H4 (cell line): ENCODE data around the gene RPRD1A. TPM values are rescaled to one million over a fixed set of nuclear protein-coding genes. Genes with fewer than 3 reads are reported as not detected.
"Not testable (repeated sequence)": the region's sequence is repeated elsewhere in the genome, so short reads cannot be mapped to it uniquely, and the experiment has no call there.

ENCODE experiments used
- DNase-seq: peaks from one replicate; pipeline ENCODE4 v3.0.0-alpha.2; 2015; ENCODE audit warnings: low spot score
- total RNA-seq: library from RNA; depleted of rRNA; stranded (reverse); fragments of >200 nt; shearing (Covaris generic); gene quantifications from 2 replicates; pipeline ENCODE4 v1.2.3, GENCODE V29; 2014; rRNA removed

The RPRD1A gene
- total RNA-seq, 1 experiment from 2014 or later, result 44.6 TPM

DNA sequence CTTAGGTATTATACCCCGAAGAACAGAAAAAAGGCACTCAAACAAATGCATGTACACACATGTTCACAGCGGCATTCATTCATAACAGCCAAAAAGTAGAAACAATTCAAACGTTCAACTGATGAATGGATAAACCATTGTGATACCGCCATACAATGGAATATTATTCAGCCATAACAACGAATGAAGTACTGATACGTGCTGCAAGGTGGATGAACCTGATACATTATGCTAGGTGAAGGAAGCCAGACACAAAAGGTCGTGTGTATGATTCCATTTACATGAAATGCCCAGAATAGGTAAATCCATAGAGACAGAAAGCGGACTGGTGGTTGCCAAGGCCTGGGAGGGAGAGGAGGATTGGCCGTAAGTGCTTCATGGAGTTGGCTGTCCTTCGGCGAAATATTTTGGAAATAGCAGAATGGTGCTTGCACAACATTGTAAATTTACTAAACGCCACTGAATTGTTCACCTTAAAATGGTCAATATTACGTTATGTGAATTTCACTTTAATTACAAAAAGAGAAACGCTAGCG, 95.6 kb downstream of the RPRD1A start:
- DNase-seq, result no peak

DNA sequence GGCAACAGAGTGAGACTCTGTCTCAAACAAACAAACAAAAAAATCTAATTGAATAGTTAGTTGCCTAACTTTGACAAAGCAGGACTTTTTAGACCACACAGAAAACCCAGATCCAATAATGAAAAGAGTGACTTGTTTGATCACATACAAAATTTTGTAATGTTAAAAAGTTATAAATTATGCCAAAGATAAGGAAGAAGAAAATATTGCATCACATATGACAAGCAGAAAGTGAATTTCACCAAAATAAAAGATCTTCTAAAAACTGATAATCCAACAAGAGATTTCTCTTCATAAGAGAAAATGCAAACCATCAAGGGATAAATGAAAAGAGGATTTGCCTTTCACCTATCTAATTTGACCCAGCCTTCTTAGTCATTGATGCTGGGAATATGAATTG, 97.7 kb downstream of the RPRD1A start:
- no peak for DNase-seq

DNA sequence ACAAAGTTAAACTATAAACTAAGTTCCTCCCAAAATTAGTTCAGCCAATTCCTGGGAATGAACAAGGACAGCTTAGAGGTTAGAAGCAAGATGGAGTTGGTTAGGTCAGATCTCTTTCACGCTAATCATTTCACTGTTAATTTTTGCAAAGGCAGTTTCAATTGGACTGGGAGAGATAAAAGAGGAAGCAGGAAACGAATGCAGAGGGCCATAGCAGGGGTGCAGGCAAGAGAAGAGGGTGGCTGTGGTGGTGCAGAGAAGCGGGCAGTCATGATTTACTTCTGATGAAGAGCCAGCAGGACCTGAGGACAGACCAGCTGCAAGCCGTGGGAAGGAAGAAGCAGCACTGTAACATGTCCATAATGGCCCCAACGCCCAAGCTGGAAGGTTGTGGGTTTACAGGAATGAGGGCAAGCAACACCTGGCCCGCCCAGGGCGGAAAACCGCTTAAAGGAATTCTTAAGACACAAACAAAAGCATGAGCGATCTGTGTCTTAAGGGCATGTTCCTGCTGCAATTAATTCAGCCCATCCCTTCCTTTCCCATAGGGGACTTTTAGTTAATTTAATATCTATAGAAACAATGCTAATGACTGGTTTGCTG, 99.0 kb downstream of the RPRD1A start:
- DNase-seq, result no peak

DNA sequence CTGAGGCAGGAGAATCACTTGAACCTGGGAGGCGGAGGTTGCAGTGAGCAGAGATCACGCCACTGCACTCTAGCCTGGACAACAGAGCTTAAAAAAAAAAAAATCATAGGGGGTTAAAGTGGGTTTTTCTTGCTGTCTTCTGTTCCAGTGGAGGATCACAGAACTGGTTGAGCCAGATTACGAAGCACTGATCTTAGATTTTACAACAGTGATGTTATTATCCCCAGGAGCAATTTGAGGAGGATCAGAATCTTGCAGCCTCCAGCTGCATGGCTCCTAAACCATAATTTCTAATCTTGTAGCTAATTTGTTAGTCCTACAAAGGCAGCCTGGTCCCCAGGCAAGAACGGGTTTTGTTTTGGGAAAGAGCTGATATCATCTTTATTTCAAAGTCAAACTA, 99.5 kb downstream of the RPRD1A start:
- DNase-seq, result not testable (repeated sequence)

DNA sequence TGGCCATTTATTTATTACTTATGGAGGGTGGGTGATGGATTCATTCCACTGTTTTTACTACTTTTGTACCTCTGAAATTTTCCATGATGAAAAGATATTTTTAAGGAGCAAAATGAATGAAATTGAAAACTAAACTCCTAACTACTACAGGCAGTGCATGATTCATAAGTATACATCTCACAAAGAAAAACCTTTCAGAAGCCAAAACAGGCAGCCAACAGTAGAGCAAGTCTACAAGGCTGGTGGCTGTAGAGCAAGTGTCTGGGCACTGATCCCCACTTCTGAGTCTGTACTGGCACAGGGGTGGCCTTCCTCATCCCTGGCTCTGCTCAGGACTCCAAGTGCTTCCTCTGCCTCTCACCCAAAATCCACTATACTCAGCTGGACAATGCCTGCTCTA, 103.0 kb downstream of the RPRD1A start:
- DNase-seq, result no peak

DNA sequence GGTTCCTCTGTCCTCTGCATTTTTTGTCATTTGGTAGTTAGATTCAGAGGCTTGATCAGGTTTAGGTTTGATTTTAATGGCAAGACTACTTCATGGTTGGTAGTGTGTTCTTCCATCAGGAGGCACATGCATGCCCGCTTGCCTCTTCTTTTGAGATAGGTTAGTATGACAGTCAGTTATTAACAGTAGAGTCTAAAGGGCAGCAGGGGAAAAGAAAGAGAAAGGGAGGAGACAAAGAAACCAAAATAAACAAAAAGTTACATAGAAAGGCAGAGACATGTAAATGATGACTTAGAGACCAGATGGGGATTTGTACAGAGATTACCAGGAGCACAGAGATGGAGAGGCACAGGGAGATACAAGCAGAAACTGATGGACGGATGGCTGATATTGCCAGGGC, 105.0 kb downstream of the RPRD1A start:
- no peak for DNase-seq

DNA sequence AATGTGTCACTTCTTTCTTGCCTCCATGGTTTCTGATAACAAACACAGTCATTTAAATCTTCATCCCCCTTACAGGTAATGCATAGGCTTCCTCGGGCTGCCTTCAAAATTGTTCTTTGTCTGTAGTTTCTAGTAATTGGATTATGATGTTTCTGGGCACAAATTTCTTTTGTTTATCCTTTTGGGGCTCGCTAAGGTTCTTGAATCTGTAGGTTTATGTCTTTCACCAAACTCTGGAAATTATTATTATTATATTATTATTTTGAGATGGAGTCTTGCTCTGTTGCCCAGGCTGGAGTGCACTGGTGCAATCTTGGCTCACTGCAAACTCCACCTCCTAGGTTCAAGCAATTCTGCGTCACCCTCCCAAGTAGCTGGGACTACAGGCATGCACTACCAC, 111.1 kb downstream of the RPRD1A start:
- DNase-seq, result no peak

DNA sequence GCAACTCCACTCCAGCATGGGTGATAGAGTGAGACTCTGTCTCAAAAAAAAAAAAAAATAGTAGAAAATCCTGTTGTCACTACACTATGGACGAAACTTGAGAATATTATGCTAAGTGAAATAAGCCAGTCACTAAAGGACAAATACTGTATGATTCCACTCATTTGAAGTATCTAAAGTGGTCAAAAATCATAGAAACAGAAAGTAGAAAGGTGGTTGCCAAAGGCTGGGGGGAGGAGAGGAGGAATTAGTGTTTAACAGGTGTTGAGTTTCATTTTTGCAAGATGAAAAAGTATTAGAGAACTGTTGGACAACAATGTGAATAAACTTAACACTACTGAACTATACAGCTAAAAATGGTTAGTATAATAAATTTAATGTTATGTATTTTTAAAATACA, 113.7 kb downstream of the RPRD1A start:
- DNase-seq, result no peak

DNA sequence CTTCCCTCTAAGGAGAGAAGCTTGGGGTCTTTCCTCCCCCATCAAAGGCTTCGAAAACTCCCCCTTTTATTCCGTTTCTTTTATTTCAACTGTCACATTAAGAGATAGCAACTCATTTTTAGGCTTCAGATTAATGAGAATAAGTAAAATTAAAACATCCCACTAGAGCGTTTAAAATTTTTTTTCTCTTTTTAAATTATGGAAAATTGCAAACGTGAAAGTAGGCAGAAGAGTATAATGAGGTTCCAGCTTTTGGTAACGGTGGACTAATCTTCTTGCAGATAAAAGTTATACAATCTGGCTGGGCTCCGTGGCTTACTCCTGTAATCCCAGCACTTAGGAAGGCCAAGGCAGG, 116.8 kb downstream of the RPRD1A start:
- DNase-seq, result no peak

DNA sequence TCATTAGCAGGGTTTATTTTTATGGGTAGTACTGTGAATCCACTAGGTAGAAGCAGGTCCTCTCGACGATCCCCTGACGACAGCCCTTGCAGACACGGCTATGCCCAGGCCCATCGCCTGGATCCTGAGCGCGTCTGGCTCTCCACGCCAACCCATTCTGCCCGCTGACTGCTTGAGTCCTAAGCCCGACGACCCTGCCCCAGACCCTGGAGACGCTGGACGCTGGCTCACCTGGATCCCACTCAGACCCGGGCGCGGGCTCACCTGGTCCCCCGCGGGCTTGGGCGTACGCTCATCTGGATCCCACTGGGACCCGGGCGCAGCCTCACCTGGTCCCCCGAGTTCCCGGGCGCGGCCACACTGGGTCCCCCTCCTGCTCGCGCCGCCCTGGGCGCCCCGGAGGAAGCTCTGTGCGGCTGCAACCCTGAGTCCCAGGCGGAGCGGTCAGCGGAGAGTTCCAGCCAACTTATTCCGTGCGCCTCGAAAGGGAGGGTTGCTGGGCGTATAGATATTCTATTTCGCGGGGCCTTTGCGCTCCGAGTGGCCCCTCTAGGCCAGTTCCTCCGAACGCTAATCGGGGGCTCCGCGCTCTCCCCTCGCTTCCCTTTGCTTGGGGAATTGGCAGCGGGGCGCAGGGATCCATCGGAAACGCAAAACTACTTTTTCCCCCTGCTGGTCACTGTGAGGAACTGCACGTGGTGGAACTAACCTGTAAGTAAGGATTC, 117.3 kb downstream of the RPRD1A start:
- DNase-seq, result peak; percentile 35

DNA sequence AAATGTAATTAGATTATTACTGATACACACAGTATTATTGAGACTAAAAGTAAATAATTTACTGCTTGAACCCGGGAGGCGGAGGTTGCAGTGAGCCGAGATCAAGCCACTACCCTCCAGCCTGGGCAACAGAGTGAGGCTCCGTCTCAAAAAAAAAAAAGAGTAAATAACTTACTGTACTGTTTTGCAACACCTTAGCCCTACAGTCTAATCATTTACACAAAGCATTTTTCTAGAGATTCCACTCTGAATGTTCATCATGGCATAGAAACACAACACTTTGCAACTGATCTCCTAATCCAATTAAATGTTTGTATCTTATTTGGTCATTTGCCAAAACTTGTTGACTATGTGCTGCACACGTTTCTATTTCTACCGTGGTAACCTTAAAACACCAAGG, 118.3 kb downstream of the RPRD1A start:
- no peak for DNase-seq

DNA sequence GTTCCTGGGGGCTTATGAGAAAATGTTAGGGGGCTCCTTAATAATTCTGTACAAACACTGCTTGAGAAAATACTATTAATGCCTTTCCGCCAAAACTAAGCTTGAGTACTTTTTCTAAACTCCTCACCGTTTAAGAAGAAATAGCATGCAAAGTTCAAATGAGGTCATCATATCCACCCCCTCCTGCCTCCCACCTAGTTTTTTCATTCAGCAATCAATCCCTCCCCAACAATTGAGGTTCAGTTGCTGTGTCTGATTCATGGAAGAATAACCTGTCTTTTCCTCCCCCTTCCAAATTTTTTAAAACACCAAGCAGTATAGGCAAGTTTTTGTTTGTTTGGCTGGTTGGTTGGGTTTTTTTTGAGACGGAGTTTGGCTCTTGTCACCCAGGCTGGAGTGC, 119.3 kb downstream of the RPRD1A start:
- no peak for DNase-seq

DNA sequence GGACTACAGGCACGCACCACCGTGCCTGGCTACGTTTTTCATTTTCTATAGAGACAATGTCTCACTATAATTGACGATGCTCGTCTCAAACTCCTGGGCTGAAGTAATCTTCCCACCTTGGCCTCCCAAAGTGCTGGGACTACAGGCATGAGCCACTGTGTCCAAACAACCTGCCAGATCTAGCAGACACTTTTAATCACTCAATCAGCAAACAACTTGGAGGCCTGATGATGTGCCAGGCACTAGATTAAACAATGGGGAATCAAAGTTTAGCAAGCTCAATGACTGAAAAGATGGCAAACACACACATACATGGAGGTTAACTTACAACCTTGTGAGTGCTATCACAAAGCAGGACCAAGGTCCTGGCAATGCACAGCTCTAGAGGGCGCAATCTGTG, 124.7 kb downstream of the RPRD1A start:
- DNase-seq, result no peak

DNA sequence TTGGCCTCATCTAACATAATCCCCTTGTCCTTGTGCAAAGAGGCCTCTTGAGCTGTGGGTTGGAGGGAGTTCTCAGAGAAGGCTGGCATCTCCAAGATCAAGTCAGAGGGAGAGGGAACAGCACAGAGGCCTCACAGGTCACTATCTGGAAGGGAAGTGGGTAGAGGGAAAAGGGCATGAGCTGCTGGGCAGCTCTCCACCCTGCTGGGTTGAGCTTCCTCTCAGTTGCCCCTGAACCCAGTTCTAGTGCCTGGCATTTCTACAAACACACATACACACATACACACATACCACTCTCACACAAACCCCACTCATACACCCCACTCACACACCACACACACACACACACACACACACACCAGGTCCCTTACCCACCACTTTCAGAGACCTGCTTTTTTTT, 125.2 kb downstream of the RPRD1A start:
- DNase-seq, result no peak

DNA sequence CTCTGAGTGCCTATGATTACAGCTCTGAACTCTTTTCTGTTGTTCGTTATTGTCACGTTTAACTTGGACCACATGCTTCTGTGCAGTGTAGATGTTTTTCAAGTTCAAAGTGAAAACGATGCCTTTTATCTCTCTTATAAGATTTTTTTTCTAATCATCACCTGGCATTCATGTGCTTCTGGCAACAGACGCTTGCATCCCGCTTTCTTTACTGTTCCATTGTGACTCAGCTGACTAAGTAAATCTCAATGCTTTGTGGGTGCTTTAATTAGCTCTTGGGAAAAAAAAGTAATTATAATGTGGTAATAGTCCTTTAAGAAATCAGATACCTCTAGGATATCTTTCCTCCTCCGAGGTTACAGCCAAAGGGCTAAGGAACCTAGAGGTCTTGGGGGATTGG, 126.1 kb downstream of the RPRD1A start:
- DNase-seq, result no peak

Other genes starting within 250 kb of the RPRD1A start
- 79.4 and 82.4 TPM in 2 replicates for gene SLC39A6, start 61.8 kb upstream of the RPRD1A start, total RNA-seq
- 41.3 and 62.3 TPM in 2 replicates for gene ELP2, start 62.3 kb upstream of the RPRD1A start, total RNA-seq
- 18.7 and 19.0 TPM in 2 replicates for gene MOCOS, start 119.9 kb upstream of the RPRD1A start, total RNA-seq
- 4.9 and 6.1 TPM in 2 replicates for gene FHOD3, start 230.2 kb upstream of the RPRD1A start, total RNA-seq